ENCODE measurements around the gene ADPRHL1. TPM values are rescaled to one million over a fixed set of nuclear protein-coding genes. Genes with fewer than 3 reads are reported as not detected.

ADPRHL1 gene
- total RNA-seq, 1 donor, result 5.1 TPM

GRCh38 chr13:113355621-113356020 is 97.7 kb downstream of the ADPRHL1 start:
- Histone ChIP-seq H3K79me2 (ENCODE audit: insufficient read depth, low read length) (no peaks in the 10 kb centered on the region), H3K4me1 (ENCODE audit: insufficient read depth, low read length) (no peaks in the 10 kb centered on the region), H4K20me1 (ENCODE audit: insufficient read depth, low read length) (no peaks in the 10 kb centered on the region), H3K4me3 (ENCODE audit: insufficient read depth, low read length) (no peak overlapping the region), H3K27ac (ENCODE audit: low read depth, low read length) (no peak overlapping the region), H3K36me3 (ENCODE audit: insufficient read depth, low read length) (no peaks in the 10 kb centered on the region), H3K27me3 (ENCODE audit: insufficient read depth, low read length) (peaks cover 11% of the 10 kb centered on the region), H2AFZ (ENCODE audit: low read length) (no peak overlapping the region), H3K4me2 (ENCODE audit: insufficient read depth, low read length) (no peak overlapping the region), H3K9me3 (ENCODE audit: low read depth, low read length) (no peaks in the 10 kb centered on the region)
- TF ChIP-seq, protein P1, sequence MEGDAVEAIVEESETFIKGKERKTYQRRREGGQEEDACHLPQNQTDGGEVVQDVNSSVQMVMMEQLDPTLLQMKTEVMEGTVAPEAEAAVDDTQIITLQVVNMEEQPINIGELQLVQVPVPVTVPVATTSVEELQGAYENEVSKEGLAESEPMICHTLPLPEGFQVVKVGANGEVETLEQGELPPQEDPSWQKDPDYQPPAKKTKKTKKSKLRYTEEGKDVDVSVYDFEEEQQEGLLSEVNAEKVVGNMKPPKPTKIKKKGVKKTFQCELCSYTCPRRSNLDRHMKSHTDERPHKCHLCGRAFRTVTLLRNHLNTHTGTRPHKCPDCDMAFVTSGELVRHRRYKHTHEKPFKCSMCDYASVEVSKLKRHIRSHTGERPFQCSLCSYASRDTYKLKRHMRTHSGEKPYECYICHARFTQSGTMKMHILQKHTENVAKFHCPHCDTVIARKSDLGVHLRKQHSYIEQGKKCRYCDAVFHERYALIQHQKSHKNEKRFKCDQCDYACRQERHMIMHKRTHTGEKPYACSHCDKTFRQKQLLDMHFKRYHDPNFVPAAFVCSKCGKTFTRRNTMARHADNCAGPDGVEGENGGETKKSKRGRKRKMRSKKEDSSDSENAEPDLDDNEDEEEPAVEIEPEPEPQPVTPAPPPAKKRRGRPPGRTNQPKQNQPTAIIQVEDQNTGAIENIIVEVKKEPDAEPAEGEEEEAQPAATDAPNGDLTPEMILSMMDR (IDR thresholded peaks at IDR 0.05; ENCODE audit: extremely low read depth, low read depth, low read length), result no peak
- no peak for DNase-seq (ENCODE audit: insufficient read length, low spot score, missing footprints)

DNA sequence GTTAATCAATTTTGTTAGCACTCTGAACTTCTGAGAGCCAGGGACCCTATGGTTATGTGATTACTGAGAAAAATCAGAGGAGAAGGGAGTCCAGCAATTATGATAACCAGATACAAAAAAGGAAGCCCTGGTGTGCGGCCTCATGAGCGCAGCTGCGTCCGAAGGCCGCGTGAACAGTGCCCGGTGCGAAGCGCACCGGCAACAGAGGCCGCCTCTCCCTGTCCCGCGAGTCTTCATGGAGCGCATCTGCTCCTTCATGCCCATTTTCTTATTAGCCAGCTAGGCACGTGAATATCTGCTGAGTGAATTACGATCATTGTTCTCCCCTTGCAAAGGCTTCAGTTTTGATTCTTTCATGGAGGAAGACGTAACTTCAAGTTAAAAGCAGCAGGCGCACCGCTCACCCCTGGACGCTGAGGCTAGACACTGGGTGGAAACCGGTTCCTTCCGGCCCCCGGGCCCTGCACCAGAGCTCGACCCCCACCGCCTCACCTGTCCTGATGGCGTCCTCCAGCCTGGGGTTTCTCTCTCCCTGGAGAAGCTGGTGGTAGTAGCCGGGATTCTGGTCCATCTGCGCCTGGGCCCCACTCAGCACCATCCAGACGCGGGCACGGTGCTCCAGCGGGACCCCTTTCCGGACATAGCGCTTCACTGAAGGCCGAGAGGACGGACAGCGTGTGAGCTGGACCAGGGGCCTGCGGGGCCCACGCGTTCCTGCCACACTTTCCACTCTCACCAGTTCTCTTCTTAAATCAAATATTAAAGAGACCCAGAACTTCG is 98.3 kb downstream of the ADPRHL1 start:
- no peak overlapping the region for H3K4me2 ChIP-seq (ENCODE audit: insufficient read depth, low read length)
- H2AFZ ChIP-seq (ENCODE audit: low read length), result no peak overlapping the region
- no peaks in the 10 kb centered on the region for H3K4me1 ChIP-seq (ENCODE audit: insufficient read depth, low read length)
- H3K27ac ChIP-seq (ENCODE audit: low read depth, low read length), result no peak overlapping the region
- H3K4me3 ChIP-seq (ENCODE audit: insufficient read depth, low read length), result no peak overlapping the region
- no peaks in the 10 kb centered on the region for H3K9me3 ChIP-seq (ENCODE audit: low read depth, low read length)
- peaks cover 5% of the 10 kb centered on the region for H3K27me3 ChIP-seq (ENCODE audit: insufficient read depth, low read length)
- no peaks in the 10 kb centered on the region for H3K79me2 ChIP-seq (ENCODE audit: insufficient read depth, low read length)
- DNase-seq (ENCODE audit: insufficient read length, low spot score, missing footprints), result no peak
- no peaks in the 10 kb centered on the region for H3K36me3 ChIP-seq (ENCODE audit: insufficient read depth, low read length)
- no peaks in the 10 kb centered on the region for H4K20me1 ChIP-seq (ENCODE audit: insufficient read depth, low read length)
- TF ChIP-seq, protein P1 (IDR thresholded peaks at IDR 0.05; ENCODE audit: extremely low read depth, low read depth, low read length), result no peak

- H3K9me3 ChIP-seq (ENCODE audit: low read depth, low read length), result no peaks in the 10 kb centered on the region
- H3K4me2 ChIP-seq (ENCODE audit: insufficient read depth, low read length), result no peak overlapping the region
- DNase-seq (ENCODE audit: insufficient read length, low spot score, missing footprints), result no peak
- TF ChIP-seq, protein P1 (IDR thresholded peaks at IDR 0.05; ENCODE audit: extremely low read depth, low read depth, low read length), result no peak
- no peaks in the 10 kb centered on the region for H3K4me1 ChIP-seq (ENCODE audit: insufficient read depth, low read length)
- no peaks in the 10 kb centered on the region for H3K79me2 ChIP-seq (ENCODE audit: insufficient read depth, low read length)
- H3K4me3 ChIP-seq (ENCODE audit: insufficient read depth, low read length), result no peak overlapping the region
- H3K27me3 ChIP-seq (ENCODE audit: insufficient read depth, low read length), result no peaks in the 10 kb centered on the region
- no peak overlapping the region for H3K27ac ChIP-seq (ENCODE audit: low read depth, low read length)
- H3K36me3 ChIP-seq (ENCODE audit: insufficient read depth, low read length), result no peaks in the 10 kb centered on the region
- H4K20me1 ChIP-seq (ENCODE audit: insufficient read depth, low read length), result no peaks in the 10 kb centered on the region
- no peak overlapping the region for H2AFZ ChIP-seq (ENCODE audit: low read length)
These were observed 100.0 kb downstream of the ADPRHL1 start for GRCh38 chr13:113353254-113353653.

GRCh38 chr13:113351514-113352026 is 101.7 kb downstream of the ADPRHL1 start:
- no peaks in the 10 kb centered on the region for H3K36me3 ChIP-seq (ENCODE audit: insufficient read depth, low read length)
- no peak overlapping the region for H2AFZ ChIP-seq (ENCODE audit: low read length)
- no peak for DNase-seq (ENCODE audit: insufficient read length, low spot score, missing footprints)
- TF ChIP-seq, protein P1 (IDR thresholded peaks at IDR 0.05; ENCODE audit: extremely low read depth, low read depth, low read length), result no peak
- H3K4me2 ChIP-seq (ENCODE audit: insufficient read depth, low read length), result no peak overlapping the region
- no peaks in the 10 kb centered on the region for H3K79me2 ChIP-seq (ENCODE audit: insufficient read depth, low read length)
- no peak overlapping the region for H3K4me3 ChIP-seq (ENCODE audit: insufficient read depth, low read length)
- no peak overlapping the region for H3K27ac ChIP-seq (ENCODE audit: low read depth, low read length)
- no peaks in the 10 kb centered on the region for H3K4me1 ChIP-seq (ENCODE audit: insufficient read depth, low read length)
- no peaks in the 10 kb centered on the region for H3K9me3 ChIP-seq (ENCODE audit: low read depth, low read length)
- no peaks in the 10 kb centered on the region for H3K27me3 ChIP-seq (ENCODE audit: insufficient read depth, low read length)
- no peaks in the 10 kb centered on the region for H4K20me1 ChIP-seq (ENCODE audit: insufficient read depth, low read length)

All from osteoblast (primary cell).